AG09319 (cell line): ENCODE measurements around the gene C2orf69.
"Not testable (repeated sequence)": the region's sequence is repeated elsewhere in the genome, so short reads cannot be mapped to it uniquely, and the experiment has no call there.

ENCODE experiments used
- DNase-seq: peaks from one replicate; pipeline ENCODE4 v3.0.0-alpha.2; 2010; ENCODE audit warnings: low read depth; ENCODE audit errors: extremely low read depth
- TF ChIP-seq, protein P1 (sequence below): IDR thresholded peaks from 2 replicates; pipeline ENCODE4 v1.5.1; 2011; ENCODE audit warnings: low read depth, mild to moderate bottlenecking, inconsistent platforms, low read length, moderate library complexity

C2orf69 gene

DNA sequence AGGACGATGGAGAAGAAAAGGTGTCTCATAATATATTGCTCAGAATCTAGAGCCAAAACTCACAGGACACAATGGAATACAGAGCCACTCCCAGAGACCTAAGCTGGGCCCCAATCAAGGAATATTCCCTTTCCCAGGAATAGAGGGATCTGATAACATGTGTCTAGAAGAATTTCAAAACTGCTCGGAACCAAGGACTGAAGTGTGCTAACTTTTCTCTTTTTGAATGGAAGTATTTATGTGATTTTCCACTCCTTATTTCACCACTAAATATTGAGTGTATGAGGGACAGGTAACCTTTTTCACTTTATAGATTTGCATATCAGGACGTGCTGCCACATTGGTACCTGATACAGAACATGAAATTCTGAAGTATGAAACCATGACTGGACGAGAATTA is 9.2 kb upstream of the C2orf69 start:
- DNase-seq, result no peak
- TF ChIP-seq, protein P1, sequence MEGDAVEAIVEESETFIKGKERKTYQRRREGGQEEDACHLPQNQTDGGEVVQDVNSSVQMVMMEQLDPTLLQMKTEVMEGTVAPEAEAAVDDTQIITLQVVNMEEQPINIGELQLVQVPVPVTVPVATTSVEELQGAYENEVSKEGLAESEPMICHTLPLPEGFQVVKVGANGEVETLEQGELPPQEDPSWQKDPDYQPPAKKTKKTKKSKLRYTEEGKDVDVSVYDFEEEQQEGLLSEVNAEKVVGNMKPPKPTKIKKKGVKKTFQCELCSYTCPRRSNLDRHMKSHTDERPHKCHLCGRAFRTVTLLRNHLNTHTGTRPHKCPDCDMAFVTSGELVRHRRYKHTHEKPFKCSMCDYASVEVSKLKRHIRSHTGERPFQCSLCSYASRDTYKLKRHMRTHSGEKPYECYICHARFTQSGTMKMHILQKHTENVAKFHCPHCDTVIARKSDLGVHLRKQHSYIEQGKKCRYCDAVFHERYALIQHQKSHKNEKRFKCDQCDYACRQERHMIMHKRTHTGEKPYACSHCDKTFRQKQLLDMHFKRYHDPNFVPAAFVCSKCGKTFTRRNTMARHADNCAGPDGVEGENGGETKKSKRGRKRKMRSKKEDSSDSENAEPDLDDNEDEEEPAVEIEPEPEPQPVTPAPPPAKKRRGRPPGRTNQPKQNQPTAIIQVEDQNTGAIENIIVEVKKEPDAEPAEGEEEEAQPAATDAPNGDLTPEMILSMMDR, result no peak

DNA sequence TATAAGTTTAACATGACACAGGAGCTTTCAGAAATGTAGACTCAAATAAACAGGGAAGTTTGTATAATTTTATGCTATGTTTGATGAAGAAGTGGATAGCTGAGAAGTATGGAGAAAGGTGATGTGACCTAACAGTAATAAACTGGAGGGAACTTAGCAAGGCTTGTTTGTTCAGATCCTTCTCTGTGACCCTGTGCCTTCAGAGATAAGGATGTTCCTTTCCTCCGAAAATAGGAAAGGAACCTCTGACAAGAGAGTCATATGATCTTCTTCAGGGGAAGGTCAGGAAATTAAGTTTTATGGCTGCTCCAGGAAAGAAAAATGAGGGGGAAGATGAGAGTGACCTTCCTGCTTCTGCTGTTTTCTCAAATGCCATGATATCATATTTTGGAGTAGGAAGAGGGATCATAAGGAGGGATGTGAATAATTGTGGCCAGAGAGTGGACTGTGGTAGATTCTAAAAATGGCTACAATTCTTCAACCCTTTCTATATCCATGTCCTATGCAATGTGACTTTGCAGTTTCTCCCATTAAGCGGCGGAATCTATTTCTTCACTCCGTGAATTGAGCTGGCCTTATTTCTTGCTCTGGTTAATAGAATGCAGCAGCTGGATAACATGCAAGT is 8.5 kb upstream of the C2orf69 start:
- TF ChIP-seq, protein P1, result no peak
- no peak for DNase-seq

DNA sequence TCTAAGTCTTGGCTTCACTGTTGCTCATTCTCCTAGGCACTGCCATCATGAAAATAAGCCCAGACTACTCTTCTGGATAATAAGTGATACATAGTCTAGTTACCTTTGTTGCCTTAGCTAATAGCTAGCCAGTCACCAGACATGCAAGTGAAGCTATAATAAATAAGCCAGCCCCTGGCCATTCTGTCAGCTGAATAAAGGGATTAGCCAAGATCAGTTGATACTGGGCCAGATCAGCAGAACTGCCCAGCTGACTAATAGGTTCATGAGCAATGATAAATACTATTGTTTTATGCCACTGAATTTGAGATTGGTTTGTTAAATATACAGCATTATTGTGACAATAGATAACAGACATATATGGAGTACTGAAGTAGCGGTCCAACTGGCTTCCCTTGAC is 8.0 kb upstream of the C2orf69 start:
- TF ChIP-seq, protein P1, result no peak
- no peak for DNase-seq

DNA sequence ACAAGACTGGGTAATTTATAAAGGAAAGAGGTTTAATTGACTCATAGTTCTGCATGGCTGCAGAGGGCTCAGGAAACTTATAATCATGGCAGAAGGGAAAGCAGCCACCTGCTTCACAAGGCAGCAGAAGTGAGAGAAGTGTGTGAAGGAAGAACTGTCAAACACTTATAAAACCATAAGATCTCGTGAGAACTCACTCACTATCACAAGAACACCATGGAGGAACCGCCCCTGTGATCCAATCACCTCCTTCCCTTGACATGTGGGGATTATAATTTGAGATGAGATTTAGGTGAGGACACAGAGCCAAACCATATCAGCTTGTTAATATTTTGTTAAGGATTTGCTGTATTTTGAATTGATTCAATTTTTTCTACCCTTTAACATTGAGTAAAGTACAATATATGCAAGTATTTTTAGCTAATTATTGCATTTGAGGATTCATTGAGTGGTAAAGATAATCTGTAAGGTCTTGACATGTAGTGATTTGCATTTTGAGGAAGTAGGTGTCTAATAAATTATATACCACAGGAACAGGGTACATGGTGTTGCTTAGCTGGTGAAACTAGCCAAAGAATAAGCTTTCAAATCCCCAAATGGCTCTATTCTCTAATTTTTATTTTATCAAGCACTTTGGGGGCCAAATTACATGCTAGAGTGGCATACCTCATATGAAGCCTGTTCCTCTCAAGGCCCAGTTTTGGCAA is 3.9 kb upstream of the C2orf69 start:
- DNase-seq, result no peak
- TF ChIP-seq, protein P1, result no peak

DNA sequence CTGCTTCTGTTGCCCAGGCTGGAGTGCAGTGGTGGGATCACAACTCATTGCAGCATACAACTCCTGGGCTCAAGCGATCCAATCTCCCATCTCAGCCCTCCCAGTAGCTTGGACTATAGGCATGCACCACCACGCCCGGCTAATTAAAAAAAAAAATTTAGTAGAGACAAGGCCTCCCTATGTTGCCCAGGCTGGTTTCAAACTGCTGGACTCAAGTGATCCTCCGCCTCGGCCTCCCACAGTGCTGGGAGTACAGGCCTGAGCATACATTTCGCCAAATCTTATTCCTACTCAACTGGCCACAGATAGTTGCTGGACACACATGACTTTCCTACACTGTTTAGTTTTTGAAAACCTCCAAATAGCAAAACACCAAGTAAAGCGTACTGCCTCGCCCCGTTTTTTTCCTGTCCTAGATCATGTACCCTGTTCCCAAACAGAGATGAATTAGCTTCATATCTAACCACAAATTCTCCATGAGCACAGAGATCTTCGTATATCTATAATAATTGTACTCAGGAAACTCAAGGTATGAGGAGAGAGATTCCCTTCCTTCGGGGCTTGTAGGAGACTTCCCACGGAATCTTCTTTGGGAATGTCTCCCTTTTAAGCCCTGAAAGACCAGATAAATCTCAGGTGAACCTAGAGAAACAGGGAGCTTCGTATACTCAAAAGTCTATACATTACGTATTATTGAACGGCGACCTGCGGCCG is 598 bp upstream of the C2orf69 start:
- TF ChIP-seq, protein P1, result no peak
- no peak for DNase-seq

DNA sequence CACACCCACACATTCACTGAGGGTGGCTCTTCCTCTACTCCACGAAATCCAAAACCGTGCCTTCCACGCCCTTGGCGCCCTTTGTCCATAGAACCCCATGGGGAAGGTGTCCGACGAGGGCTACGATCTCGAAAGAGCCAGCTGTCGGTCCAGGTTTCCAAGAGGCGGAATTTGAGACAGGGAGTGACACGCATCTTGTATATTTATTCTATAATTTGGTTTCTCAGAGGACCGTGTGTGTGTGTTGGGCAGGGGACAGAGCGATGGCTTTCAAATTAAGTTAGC is 726 bp downstream of the C2orf69 start:
- TF ChIP-seq, protein P1, result no peak
- DNase-seq, result no peak

DNA sequence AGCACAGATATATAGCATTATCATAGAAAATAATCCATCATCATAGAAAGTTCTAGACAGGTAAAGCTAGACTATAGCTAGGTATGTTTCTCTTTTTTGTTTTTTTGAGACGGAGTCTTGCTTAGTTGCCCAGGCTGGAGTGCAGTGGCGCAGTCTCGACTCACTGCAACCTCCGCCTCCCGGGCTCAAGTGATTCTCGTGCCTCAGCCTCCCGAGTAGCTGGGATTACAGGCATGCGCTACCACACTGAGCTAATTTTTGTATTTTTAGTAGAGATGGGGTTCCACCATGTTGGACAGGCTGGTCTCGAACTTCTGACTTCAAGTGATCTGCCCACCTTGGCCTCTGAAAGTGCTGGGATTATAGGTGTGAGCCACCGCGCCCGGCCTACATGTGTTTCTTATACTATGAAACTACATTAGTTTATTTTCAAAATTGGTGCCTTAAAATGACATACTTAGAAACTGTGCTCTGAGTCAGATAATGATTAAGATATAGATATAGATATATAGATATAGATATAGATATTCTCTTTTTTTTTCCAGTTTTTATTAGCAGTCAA is 1.5 kb downstream of the C2orf69 start:
- not testable (repeated sequence) for DNase-seq
